Bronchial epithelial cell (primary cell): Measurements from ENCODE around the gene ZNF599. TPM values are rescaled to one million over a fixed set of nuclear protein-coding genes. Genes with fewer than 3 reads are reported as not detected.
A peak's percentile ranks its signal among the peaks of the same experiment; 100 is the strongest.

Experiments used
- DNase-seq: peaks from one replicate; pipeline ENCODE4 v3.0.0-alpha.2; 2010; ENCODE audit warnings: low read depth
- FAIRE-seq: peaks from 2 replicates; lab custom pipeline; 2011; peaks lifted over from hg19 to GRCh38; lab: Jason Lieb, UNC
- H3K27me3 ChIP-seq: 2 replicates; pipeline ENCODE4 v1.5.1; 2011; ENCODE audit warnings: low read length; ENCODE audit not compliant: control insufficient read depth, insufficient read depth
- H3K36me3 ChIP-seq: 2 replicates; pipeline ENCODE4 v1.5.1; 2011; ENCODE audit warnings: low read length; ENCODE audit not compliant: control insufficient read depth, insufficient read depth
- H3K4me3 ChIP-seq: 2 replicates; pipeline ENCODE4 v1.5.1; 2011; ENCODE audit warnings: mild to moderate bottlenecking, low read depth, low read length, control low read depth
- CTCF ChIP-seq: IDR thresholded peaks from 2 replicates; pipeline ENCODE4 v1.5.1; 2011; ENCODE audit warnings: mild to moderate bottlenecking, moderate library complexity, low read length, control low read depth, inconsistent platforms; ENCODE audit not compliant: insufficient read depth, severe bottlenecking
- total RNA-seq: library from RNA; depleted of rRNA; stranded (reverse); fragments of >200 nt; gene quantifications from 2 replicates; pipeline ENCODE4 v1.2.1, GENCODE V29; 2014

Gene ZNF599
- total RNA-seq, 1 donor from 2014 or later, result 2.4 TPM

- Histone ChIP-seq H3K27me3 (no peaks in the 10 kb centered on the region), H3K36me3 (peaks cover 1% of the 10 kb centered on the region), H3K4me3 (peak within 1 kb of the TSS; percentile 79)
- TF ChIP-seq CTCF, result no peak
- FAIRE-seq, result no peak
- peak; percentile 77 for DNase-seq
Measured at GRCh38 chr19:34733746-34734536, 39.1 kb downstream of the ZNF599 start, which contains the start of gene ZNF181. ZNF181 (plus strand) TSS chr19:34734243; CDS start chr19:34735038, 795 bp downstream.

DNA sequence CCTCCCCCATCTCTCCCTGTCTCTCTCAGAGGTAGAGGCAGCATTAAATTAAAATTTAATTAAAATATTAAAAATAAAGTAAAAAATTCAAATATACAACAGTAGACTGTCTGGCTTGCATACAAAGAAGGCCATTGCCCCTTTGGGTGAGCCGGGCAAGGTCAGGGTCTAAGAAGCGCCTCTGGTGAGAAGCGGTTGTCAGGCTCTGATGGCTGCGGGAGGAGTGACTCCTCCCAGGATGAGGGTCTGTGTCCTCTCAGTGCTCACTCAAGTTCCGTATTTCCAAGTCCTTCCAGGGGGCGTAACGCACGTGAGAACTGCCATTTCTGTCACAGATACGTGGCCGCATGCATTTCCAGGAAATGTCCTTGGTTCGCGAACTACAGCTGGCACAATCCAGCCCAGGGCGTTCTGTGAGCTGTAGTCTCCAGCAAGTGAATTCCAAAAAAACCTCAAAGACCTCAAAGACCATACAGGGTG lies 39.7 kb downstream of the ZNF599 start:
- H3K4me3 ChIP-seq, result peak overlapping the region; percentile 79
- no peak for TF ChIP-seq CTCF
- no peak for DNase-seq
- peaks cover 1% of the 10 kb centered on the region for H3K36me3 ChIP-seq
- H3K27me3 ChIP-seq, result no peaks in the 10 kb centered on the region
- no peak for FAIRE-seq

DNA sequence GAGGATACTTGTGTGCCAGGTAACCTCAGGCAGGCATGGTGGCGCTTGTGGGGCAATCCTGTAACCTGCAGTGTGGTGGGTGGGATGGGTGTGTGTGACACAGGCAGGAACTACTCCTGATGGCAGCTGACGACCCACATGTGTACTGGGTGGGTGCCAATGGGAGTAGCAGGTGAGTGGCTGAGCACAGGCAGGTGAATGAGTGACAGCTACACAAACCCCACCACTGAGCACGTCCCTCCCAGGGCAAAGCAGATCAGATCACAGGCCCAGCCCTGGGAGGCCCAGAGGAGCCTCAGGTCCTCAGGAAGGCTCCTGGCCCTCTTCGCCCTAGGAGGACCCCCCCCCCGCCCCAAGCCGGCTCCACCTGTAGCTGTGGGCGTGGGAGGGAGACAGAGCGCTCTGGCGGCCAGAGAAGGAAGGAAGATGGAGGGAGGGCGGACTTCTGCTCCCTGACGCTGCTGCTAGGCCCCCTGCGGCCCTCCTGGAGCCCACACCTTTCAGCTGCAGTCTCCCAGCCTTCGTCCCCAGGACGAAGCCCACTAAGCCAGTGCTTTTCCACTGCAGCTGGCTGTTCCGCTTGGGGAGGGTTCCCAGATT lies 40.3 kb downstream of the ZNF599 start:
- DNase-seq (no peak), FAIRE-seq (no peak)
- Histone ChIP-seq H3K27me3 (no peaks in the 10 kb centered on the region), H3K36me3 (peaks cover 1% of the 10 kb centered on the region), H3K4me3 (peak overlapping the region; percentile 79)
- no peak for TF ChIP-seq CTCF

DNA sequence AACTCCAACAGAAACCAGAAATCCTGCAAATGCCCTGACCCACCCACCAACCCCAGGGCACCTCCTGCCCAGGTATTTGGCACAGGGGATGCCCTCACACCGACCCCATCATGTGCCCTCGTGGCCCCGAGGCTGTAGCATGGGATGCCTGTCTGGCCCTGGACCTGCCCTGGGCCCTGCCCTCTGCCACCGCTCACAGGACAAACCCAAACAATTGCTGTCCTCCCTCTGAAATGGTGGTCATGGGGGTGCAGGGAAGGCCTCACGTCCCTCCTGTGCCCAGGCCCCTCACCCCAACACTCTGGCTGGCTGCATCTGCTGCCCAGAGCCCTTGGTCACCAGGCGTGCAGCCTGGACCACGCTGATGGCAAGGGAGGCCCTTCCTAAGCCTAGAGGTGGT lies 41.1 kb downstream of the ZNF599 start:
- TF ChIP-seq CTCF, result no peak
- Histone ChIP-seq H3K27me3 (no peaks in the 10 kb centered on the region), H3K36me3 (peaks cover 1% of the 10 kb centered on the region), H3K4me3 (no peak overlapping the region)
- no peak for DNase-seq
- no peak for FAIRE-seq

- Histone ChIP-seq H3K36me3 (peaks cover 1% of the 10 kb centered on the region), H3K27me3 (no peaks in the 10 kb centered on the region), H3K4me3 (no peak overlapping the region)
- DNase-seq (no peak), FAIRE-seq (no peak)
- no peak for TF ChIP-seq CTCF
Measured at GRCh38 chr19:34731019-34731829, 41.8 kb downstream of the ZNF599 start.
